Activated CD4-positive, alpha-beta T cell treated with anti-CD3 and anti-CD28 coated beads, Interleukin-2, amount 50 U/mL, for 1 hour (primary cell): Measurements from ENCODE around the gene ERGIC1.
"Not testable (repeated sequence)": the region's sequence is repeated elsewhere in the genome, so short reads cannot be mapped to it uniquely, and the experiment has no call there.

ENCODE experiments used
- DNase-seq: peaks from one replicate; pipeline ENCODE4 v3.0.0-alpha.2; 2020

Gene ERGIC1

GRCh38 chr5:172883066-172883465, 49.0 kb downstream of the ERGIC1 start:
- no peak for DNase-seq

GRCh38 chr5:172885597-172886340, 51.7 kb downstream of the ERGIC1 start:
- DNase-seq = no peak

- no peak for DNase-seq
Observed at GRCh38 chr5:172886476-172886875, 52.4 kb downstream of the ERGIC1 start.

GRCh38 chr5:172886974-172887501, 53.0 kb downstream of the ERGIC1 start:
- DNase-seq = no peak

GRCh38 chr5:172887692-172888091, 53.6 kb downstream of the ERGIC1 start:
- DNase-seq = no peak

GRCh38 chr5:172890659-172891058, 56.6 kb downstream of the ERGIC1 start:
- no peak for DNase-seq

- no peak for DNase-seq
Observed at GRCh38 chr5:172891716-172892421, 57.8 kb downstream of the ERGIC1 start.

- DNase-seq = no peak
Observed at GRCh38 chr5:172892713-172893112, 58.7 kb downstream of the ERGIC1 start.

- no peak for DNase-seq
Observed at GRCh38 chr5:172894767-172895388, 60.8 kb downstream of the ERGIC1 start.

GRCh38 chr5:172895549-172895948, 61.5 kb downstream of the ERGIC1 start:
- DNase-seq = no peak

- DNase-seq = no peak
Observed at GRCh38 chr5:172896465-172896864, 62.4 kb downstream of the ERGIC1 start.

GRCh38 chr5:172897067-172897466, 63.0 kb downstream of the ERGIC1 start:
- DNase-seq = not testable (repeated sequence)

- no peak for DNase-seq
Observed at GRCh38 chr5:172897481-172898217, 63.6 kb downstream of the ERGIC1 start.

GRCh38 chr5:172898218-172898842, 64.3 kb downstream of the ERGIC1 start:
- no peak for DNase-seq

- no peak for DNase-seq
Observed at GRCh38 chr5:172898843-172899369, 64.9 kb downstream of the ERGIC1 start.

GRCh38 chr5:172899436-172899835, 65.4 kb downstream of the ERGIC1 start:
- no peak for DNase-seq

- DNase-seq = no peak
Observed at GRCh38 chr5:172901012-172901780, 67.1 kb downstream of the ERGIC1 start.

- DNase-seq = no peak
Observed at GRCh38 chr5:172901788-172902496, 67.9 kb downstream of the ERGIC1 start.

GRCh38 chr5:172902497-172903472, 68.7 kb downstream of the ERGIC1 start:
- DNase-seq = no peak
